NCI-H2196 treated with DMSO at 0.1 percent for 48 hours (cell line): ENCODE measurements around the gene TYSND1.
"Not testable (repeated sequence)": the region's sequence is repeated elsewhere in the genome, so short reads cannot be mapped to it uniquely, and the experiment has no call there.

Experiments used
- DNase-seq: peaks from one replicate; lab custom pipeline; 2025; ENCODE audit not compliant: unreplicated experiment; lab: John Stamatoyannopoulos, UW

The TYSND1 gene, protein sequence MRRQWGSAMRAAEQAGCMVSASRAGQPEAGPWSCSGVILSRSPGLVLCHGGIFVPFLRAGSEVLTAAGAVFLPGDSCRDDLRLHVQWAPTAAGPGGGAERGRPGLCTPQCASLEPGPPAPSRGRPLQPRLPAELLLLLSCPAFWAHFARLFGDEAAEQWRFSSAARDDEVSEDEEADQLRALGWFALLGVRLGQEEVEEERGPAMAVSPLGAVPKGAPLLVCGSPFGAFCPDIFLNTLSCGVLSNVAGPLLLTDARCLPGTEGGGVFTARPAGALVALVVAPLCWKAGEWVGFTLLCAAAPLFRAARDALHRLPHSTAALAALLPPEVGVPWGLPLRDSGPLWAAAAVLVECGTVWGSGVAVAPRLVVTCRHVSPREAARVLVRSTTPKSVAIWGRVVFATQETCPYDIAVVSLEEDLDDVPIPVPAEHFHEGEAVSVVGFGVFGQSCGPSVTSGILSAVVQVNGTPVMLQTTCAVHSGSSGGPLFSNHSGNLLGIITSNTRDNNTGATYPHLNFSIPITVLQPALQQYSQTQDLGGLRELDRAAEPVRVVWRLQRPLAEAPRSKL

DNA sequence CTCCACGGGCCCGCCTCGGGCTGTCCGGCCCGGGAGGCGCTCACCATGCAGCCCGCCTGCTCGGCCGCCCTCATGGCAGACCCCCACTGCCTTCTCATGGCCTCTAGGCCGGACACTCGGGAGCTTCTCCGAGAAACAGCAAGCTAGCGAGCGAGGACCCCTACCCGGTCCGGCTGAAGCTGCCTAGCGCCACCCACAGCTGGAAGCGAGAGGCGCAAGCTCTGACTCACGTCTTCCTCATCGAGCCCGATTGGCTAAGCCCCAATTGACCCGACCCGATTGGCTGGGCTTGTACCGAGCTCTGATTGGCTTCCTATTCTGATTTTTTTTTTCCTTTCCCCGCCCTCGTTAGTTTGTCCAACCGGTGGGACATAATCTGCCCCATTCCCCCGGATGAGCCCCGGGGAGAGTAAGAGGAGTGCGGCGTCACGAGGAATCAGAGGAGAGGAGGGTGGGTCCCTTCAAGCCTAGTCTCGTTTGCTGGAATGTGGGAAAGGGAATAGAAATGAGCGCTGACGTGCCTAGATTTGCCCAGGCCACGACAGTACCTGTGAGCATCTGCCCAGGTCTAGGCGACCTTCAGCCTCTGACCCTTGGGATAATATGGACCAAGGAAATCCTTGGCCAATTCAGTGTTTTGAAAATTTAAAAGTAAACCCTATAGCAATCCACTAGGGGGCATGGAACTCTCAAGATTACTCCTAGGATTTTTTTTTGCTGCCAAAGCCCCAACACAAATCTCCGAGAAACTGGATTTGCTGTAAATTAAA, at the start of gene TYSND1:
Gene TYSND1 (minus strand): TSS at position 212 of the 770 bp plus-strand sequence. CDS start 114 bp downstream, at position 98.
- DNase-seq = peak; percentile 73

DNA sequence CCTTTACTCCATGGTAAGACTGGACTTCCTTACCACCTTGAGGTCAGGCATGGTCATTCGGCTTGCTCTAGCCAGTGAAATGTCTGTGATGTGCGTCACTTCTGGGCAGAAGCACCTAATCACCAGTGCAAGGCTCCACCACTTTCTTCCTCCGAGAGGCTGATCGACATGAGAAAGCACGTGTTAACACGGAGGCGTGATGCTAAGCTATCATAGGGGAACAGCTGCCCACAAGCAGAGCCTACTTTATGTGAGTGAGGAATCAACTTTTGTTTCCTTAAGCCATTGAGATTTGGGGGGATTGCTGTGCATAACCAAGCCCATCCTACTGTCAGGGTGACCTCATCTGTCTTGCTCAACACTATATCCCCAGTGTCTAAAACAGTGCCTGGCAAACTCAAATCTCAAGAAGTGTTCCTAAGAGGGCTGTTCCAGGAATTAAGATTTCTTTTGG, 46.9 kb upstream of the TYSND1 start:
- DNase-seq = no peak

DNA sequence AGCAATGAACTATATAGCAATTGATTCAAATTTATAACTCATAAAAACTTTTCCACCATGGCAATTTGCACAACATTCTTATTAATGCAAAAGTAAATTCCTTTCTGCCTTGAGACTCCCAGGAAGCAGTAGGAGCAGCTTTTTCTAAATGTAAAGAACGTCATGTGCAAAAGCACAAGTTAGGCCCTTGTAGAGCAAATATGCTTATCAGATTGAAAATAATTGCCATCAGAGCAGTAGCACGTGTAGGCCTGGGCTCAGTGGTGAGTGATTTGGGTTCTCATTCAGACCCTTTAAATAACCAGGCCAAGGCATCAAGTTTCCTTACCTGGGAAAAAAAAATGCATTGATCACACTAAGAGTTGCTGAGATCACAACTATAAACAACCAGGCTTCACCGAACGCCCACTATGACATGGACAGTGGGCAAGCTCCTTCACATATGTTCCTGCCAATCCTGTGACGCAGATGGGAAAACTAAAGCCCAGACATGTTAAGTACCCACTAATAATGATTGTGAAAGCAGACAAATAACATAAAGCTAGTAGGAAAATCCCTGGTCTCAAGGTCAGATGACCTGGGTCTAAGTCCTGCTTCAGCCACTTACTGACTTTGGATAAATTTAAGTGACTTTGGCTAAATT, 45.9 kb upstream of the TYSND1 start:
- no peak for DNase-seq

DNA sequence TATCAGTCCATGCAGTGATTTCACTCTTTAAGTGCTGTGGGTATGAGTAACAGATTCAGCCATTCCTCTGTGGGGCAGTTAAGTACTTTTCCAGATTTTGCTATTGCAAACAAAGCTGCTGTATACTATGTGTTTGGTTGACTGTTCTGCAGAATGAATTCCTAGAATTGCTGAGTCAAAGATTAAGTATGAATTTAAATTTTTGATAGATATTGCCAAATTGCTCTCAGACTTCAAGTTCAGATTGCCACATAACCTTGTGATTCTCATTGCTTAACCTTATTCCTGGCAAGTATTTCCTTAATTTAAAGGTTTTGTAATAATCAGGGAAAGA, 45.4 kb upstream of the TYSND1 start:
- DNase-seq = no peak

DNA sequence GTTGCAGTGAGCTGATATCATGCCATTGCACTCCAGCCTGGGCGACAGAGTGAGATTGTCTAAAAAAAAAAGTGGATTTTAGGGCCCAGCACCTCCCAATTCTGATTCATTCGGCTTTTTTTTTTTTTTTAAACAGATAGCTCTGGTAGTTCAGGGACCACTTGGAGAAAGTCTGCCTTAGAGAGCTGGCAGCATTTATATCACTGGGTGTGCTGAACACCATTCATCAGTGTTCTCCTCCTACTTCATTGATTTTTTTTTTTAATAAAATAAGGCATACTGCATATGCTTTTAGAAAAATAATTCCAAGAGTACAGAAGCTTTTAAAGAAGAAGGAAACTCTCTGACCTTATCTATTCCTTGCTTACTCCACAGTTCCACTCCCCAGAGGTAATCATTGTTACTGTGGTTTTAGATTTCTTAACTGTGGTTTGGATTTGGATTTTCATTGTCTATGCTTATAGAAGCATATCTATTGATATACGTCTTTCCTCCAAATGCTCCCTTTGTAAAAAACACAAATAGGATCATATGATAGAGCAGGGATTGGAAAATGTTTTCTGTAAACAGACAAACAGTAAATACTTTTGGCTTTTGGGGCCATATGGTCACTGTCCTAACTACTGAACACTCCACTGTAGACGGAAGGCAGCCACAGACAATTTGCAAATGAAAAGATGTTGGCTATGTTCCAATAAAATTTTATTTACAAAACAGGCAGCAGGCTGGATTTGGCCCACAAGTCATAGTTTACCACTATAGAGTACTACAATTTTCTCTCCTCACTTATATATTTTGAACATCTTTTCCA, 44.9 kb upstream of the TYSND1 start:
- DNase-seq = no peak

DNA sequence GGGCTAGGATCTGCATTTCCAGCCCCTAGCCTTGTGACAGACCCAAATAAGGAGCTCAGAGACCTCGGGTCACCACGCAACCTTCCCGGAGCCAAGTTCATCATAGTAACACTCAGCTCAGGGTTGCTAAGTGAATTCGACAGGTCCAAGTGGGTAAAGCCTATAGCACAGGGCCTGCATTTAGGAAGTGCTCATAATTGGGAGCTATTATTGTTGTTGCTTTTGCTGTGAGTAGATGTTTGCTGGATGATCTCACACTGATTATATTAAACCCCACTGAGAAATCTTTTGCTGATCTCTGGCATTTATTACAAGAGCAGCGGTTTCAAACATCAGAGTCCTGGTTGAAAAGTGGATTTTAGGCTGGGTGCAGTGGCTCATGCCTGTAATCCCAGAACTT, 44.1 kb upstream of the TYSND1 start:
- no peak for DNase-seq

DNA sequence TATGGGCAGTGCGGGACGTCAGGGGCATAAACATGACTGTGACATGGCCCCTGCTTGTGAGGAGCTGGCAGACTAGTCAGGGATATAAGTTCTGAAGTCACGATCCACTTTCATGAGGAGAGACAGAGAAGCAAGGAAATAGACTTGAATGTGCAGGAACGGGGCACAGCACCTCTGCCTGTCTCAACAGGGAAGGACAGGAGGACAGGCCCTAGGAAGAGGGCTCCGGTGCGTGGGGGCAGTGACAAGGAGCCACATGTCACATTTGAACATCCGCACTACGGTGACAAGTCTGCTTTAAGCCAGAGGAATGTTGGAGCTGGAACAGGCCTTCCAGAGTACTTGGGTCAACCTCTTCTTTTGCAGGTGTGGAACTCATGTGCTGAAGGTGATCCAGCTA, 43.6 kb upstream of the TYSND1 start:
- DNase-seq = no peak

DNA sequence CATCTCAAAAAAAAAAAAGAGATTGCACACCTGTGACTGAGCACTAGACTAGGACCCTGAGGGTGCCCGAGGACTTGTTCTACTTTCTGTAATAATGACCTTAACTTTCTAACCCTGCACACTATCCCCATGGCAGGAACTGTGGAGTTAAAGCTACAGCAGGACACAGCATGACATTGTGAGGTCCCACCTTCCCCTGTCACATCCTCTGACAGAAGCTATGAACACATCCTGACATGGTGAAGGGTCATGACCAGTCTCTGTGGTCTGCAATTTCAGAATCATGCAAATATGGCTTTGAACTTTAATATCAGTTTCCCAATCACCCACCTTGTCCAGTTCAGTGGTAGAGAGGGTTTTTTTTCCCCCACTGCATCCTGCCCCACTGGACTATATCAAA, 42.3 kb upstream of the TYSND1 start:
- DNase-seq = no peak

DNA sequence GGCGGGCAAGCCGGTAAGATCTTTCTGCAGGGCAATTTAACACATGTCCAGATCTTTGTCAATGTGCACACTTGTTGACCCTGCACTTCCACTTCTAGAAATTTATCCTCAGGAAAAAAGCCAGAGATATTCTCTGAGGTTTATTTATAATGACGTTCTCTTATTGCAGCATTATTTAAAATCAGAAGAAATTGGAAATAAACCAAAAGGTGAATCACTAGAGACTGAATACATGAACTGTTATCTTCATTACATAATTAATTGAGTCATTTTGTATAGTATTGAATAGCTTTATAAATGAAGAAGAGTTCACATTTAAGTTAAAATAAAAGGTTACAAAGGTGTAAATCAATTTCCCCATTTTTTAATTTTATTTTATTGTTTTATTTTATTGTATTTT, 40.1 kb upstream of the TYSND1 start:
- no peak for DNase-seq

DNA sequence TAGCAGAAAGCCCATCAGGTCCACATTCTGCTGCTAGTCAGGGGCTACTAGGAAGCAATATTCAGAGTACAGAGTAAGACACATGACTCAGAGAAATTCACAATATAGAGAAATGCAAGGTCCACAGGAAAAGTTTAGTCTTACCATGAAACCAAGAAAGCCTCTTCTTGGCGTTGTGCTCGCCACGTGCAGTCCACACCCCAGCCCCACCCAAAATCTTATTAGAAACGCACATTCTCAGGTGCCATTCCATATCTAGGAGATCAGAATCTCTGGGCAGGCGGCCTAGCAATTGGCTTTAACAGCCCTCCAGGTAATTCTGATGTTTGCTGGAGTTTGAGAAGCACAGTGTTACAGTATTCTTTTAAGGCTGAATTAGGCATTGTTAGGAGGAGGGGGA, 39.6 kb upstream of the TYSND1 start:
- no peak for DNase-seq

DNA sequence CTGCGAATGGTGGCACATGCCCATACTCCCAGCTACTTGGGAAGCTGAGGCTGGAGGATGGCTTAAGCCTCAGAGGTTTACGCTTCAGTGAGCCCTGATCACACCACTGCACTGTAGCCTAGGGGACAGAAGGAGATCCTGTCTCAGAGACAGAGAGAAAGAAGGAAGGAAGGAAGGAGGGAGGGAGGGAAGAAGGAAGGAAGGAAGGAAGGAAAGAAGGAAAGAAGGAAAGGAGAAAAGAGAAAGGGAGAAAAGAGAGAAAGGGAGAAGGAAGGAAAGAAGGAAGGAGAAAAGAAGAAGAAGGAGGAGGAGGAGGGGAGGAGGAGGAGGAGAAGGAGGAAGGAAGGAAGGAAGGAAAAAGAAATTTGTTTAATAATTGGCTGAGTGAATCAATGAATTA, 36.8 kb upstream of the TYSND1 start:
- DNase-seq = no peak

DNA sequence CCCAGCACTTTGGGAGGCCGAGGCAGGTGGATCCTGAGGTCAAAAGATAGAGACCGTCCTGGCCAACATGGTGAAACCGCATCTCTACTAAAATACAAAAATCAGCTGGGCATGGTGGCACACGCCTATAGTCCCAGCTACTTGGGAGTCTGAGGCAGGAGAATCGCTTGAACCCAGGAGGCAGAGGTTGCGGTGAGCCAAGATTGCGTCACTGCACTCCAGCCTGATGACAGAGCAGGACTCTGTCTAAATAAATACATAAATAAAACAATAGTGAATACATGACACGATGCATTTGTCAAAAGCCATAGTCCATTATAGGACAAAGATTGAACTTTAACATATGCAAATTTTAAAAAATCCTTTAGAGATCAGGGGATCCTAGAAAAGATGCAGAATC, 32.7 kb upstream of the TYSND1 start:
- DNase-seq = not testable (repeated sequence)

DNA sequence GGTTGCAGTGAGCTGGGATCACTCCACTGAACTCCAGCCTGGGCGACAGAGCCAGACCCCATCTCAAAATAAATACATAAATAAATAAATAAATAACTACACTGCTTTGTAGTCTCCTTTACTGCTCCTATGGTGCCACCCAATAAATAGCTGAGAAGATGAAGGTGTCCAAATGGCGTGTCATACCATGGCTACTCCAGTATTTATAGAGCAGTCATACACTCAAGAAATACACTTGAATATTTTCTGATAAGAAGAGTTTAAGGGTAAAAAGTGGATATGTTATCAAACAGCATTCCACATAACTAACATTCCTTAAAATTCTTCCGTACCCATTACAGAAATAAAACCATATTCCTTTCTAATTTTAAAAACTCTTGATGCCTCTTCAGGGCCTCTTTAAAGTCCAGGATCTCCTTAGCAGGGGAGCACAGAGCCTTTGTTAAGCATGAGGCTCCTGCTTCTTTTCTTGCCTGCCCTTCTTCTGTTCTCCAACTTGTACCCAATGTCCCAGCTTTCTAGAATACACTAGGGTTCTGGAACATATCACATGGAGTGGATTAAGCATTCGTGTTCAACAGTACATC, 31.7 kb upstream of the TYSND1 start:
- no peak for DNase-seq

DNA sequence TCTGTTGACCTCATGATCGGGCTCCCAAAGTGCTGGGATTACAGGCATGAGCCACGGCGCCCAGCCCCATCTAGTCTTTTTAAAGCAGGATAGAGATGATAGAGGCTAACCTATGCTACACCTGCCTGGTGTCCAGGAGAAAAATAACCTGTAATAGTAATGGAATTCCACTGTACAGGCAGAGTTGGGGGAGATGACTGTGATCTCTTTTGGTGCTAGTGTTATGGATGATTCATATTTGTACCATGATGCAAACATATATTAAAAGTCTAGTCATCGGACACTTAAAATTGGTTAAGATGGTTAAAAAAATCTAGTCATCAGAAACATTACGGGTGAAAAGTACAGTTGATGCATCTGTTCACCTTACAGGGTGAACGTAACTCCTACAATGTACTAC, 29.9 kb upstream of the TYSND1 start:
- no peak for DNase-seq

DNA sequence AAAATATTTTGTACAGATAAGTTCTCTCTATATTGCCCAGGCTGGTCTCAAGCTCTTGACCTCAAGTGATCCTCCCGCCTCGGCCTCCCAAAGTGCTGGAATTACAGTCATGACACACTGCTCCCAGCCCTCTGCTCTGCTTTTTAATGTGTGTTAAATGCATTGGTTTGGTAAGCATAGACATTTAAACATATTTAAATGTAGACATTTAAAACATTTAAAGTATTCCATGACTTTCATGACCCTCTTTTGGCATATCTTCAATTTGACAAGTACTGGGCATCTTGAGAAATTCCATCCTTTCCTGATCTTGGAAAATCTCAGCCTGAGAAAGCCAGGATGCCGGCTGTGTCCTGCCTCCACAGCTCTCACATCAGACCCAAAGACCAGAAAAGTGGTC, 29.0 kb upstream of the TYSND1 start:
- DNase-seq = no peak

DNA sequence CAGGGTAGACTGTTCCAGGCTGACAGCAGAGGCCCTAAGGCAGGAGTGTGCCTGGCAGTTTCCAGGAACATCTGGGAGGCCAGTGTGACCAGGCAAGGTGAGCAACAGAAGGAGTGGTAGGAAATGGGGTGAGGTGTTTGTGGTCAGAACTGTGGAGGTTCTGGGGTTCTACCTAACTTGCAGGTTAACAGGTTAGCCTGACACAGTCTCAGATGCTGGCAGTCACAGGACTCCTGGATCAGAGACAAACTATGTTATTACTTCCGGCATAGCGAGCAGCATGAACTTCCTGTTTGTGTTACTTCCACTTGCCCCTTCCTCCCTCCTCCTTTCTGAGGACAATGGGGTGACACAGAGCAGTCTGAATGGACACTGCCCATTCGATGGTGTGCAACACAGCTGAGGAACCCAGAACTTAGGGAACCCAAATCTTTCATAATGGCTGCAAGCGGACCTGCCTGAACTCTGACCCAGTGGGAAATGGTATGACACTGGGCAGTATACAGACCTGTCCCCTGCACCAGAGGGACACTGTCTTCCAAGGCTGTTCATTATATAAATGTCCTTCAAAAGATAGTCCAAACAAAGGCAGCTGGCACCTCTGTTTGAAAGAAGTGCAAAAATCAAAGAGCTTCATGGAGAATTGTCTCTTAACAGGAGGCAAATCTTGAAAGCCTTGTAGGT, 27.7 kb upstream of the TYSND1 start:
- no peak for DNase-seq

DNA sequence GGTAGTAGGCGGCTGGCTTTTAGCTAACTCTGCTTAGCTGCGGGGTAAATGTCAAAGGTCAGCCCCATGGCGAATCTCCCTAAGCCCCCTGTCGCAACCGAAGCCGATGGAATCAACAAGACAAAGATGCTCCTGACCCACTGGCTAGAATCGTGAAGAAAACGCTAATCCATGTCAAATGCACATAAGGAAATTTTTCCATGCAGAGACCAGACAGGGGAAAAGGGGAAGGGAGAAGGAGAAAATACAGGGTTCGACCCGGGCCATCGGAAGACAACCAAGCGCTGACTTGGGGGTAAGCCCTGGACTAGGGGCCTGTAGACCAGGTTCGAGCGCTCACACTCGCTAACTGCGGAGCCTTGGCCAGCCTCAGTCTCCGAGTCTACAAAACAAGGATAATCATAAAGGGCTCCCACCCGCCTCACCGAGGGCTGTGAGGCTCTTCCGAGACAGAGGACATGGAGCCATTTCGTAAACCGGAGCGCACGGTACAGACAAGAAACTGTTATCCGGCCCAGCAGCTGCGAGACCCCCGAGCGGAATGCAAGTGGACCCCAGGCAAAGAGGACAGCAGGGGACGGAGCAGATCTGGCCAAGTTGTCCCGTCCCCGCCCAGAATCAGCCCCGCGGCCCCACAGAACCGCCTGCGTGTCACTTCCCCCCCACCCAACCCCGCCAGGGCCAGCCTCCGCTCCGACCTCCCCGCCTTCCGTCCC, 23.3 kb upstream of the TYSND1 start:
- no peak for DNase-seq

DNA sequence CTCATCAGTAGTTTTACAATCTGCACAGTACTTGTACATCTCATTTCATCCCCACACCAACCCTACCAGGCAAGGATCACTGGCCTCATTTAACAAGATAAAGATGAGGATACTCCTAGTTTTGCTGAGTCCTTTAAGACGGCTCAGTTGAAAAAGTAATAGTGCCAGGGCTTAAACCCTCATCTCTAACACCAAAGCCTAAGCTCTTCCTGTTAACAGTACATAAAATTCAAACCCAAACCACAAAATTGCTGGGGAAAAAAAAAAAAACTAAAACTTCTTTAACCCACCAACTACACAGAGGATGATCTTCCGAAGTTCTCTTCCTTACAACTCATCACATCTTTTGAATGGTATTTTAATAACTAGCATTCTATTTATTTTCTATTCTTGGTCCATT, 22.5 kb upstream of the TYSND1 start:
- DNase-seq = no peak

DNA sequence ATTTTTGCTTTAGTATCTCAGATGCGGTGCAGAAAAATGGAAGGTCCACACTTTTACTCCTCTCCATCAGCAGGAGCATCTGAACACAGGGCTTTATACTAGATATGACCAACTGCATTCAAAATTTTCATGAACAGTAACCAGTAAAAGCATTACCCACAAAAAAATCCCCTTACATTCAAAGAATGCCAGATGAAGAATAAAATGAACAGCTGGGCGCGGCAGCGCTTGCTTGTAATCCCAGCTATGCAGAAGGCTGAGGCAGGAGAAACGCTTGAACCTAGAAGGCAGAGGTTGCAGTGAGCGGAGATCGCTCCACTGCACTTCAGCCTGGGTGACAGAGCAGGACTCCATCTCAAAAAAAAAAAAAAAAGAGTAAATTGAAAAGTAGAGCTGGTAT, 20.7 kb upstream of the TYSND1 start:
- DNase-seq = no peak
